ENCODE results near the gene TMEM139.
"Not testable (repeated sequence)": the region's sequence is repeated elsewhere in the genome, so short reads cannot be mapped to it uniquely, and the experiment has no call there.

TMEM139 gene

GRCh38 chr7:143259765-143260164 is 25.0 kb upstream of the TMEM139 start:
- no peak for DNase-seq

GRCh38 chr7:143261901-143262300 is 22.9 kb upstream of the TMEM139 start:
- no peak for DNase-seq

- DNase-seq, result peak; percentile 77 to 80
These were observed 21.2 kb upstream of the TMEM139 start, which contains the start of gene GSTK1 for GRCh38 chr7:143263266-143264195. TSS of gene GSTK1 (plus strand) at chr7:143263441. CDS start at chr7:143263514, 73 bp downstream.

GRCh38 chr7:143264196-143264568 is 20.6 kb upstream of the TMEM139 start:
- DNase-seq, result not testable (repeated sequence)

- DNase-seq, result no peak
These were observed 19.6 kb upstream of the TMEM139 start for GRCh38 chr7:143265017-143265693.

- no peak for DNase-seq
These were observed 15.5 kb upstream of the TMEM139 start for GRCh38 chr7:143269251-143269650.

- DNase-seq, result no peak
These were observed 13.5 kb upstream of the TMEM139 start for GRCh38 chr7:143271240-143271639.

GRCh38 chr7:143272871-143273270 is 11.9 kb upstream of the TMEM139 start:
- DNase-seq, result no peak

- DNase-seq, result peak in 1 of 2 donors; percentile 75
These were observed 5.3 kb upstream of the TMEM139 start for GRCh38 chr7:143279186-143280098.

GRCh38 chr7:143280160-143280559 is 4.6 kb upstream of the TMEM139 start:
- no peak for DNase-seq

- no peak for DNase-seq
These were observed 4.2 kb upstream of the TMEM139 start for GRCh38 chr7:143280566-143280965.

- no peak for DNase-seq
These were observed 3.2 kb upstream of the TMEM139 start for GRCh38 chr7:143281529-143281928.

GRCh38 chr7:143282124-143282523 is 2.6 kb upstream of the TMEM139 start:
- no peak for DNase-seq

GRCh38 chr7:143283381-143283780 is 1.4 kb upstream of the TMEM139 start:
- DNase-seq, result no peak

GRCh38 chr7:143285470-143285778 is 666 bp downstream of the TMEM139 start:
- DNase-seq, result no peak

- no peak for DNase-seq
These were observed 1.2 kb downstream of the TMEM139 start for GRCh38 chr7:143285806-143286521.

GRCh38 chr7:143286522-143286890 is 1.7 kb downstream of the TMEM139 start:
- DNase-seq, result no peak

GRCh38 chr7:143287339-143287934 is 2.7 kb downstream of the TMEM139 start:
- no peak for DNase-seq

GRCh38 chr7:143287935-143288826 is 3.4 kb downstream of the TMEM139 start, which contains the start of gene CASP2:
TSS of gene CASP2 (plus strand) at chr7:143288351. CDS start at chr7:143288456, 105 bp downstream.
- DNase-seq, result peak; percentile 99

- no peak for DNase-seq
These were observed 4.1 kb downstream of the TMEM139 start for GRCh38 chr7:143288836-143289235.

GRCh38 chr7:143289421-143289820 is 4.7 kb downstream of the TMEM139 start:
- no peak for DNase-seq
